HG03354 (cell line): ENCODE results near the gene JMY.

Source experiments
- ATAC-seq: cut with Tn5 transposase; IDR thresholded peaks from one replicate; pipeline ENCODE4 v1.9.1; 2021; ENCODE audit warnings: mild to moderate bottlenecking; ENCODE audit not compliant: unreplicated experiment, poor library complexity, severe bottlenecking

JMY gene, protein sequence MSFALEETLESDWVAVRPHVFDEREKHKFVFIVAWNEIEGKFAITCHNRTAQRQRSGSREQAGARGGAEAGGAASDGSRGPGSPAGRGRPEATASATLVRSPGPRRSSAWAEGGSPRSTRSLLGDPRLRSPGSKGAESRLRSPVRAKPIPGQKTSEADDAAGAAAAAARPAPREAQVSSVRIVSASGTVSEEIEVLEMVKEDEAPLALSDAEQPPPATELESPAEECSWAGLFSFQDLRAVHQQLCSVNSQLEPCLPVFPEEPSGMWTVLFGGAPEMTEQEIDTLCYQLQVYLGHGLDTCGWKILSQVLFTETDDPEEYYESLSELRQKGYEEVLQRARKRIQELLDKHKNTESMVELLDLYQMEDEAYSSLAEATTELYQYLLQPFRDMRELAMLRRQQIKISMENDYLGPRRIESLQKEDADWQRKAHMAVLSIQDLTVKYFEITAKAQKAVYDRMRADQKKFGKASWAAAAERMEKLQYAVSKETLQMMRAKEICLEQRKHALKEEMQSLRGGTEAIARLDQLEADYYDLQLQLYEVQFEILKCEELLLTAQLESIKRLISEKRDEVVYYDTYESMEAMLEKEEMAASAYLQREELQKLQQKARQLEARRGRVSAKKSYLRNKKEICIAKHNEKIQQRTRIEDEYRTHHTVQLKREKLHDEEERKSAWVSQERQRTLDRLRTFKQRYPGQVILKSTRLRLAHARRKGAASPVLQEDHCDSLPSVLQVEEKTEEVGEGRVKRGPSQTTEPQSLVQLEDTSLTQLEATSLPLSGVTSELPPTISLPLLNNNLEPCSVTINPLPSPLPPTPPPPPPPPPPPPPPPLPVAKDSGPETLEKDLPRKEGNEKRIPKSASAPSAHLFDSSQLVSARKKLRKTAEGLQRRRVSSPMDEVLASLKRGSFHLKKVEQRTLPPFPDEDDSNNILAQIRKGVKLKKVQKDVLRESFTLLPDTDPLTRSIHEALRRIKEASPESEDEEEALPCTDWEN

DNA sequence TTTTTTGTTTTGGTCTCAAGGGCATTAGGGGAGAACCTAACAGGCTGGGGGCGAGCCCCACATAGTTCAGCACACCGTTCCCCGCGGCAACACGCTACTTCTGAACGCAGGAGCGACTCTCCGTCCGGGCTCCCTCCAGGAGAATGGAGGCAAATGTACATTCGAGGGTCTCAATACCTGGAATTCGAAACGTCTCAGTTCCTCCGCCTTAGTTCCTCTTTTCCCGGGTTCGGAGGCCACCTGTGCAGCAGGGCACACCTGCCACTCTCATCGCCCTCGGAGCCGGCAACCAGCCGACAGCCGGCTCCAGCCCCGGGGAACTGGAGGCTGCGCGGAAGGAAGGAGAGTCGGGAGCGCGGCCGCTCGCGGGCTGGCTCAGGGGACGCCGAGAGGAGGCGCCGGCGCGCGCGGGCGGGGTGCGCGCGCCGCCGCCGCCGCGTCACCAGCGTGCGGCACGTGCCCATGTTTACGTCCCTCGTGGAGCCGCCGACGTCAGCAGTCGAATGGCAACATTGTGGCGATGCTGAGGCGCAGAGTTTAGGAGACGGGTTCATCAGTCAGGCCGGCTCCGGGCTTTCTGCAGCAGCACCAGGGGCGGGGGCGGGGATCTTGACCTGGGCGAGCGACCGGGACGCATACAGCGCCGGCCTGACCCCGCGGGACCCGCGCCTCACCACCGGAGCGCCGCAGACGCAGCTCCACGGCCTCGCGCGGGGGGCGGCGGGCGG, at the start of gene JMY:
TSS of gene JMY (plus strand) at position 498 of the 728 bp plus-strand sequence. CDS start 520 bp downstream, outside the sequence.
- peak; percentile 72 for ATAC-seq

DNA sequence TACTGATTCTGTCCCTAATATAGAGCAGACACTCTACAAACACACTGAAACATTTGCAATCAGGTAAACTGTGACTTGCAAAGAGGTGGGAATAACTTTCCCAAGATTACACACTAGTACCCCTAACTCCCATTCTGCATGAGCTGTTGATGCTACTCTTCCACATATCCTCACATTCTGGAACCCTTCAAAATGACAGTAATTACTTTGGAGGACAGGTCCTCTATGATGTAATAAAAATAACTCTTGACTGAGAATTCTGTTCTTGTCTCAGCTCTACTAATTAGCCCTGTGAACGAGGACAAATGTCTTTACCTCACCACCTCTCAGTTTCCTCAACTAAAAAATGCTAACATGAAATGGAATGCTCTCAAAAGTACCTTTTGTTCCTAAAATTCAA, 49.5 kb upstream of the JMY start:
- no peak for ATAC-seq

DNA sequence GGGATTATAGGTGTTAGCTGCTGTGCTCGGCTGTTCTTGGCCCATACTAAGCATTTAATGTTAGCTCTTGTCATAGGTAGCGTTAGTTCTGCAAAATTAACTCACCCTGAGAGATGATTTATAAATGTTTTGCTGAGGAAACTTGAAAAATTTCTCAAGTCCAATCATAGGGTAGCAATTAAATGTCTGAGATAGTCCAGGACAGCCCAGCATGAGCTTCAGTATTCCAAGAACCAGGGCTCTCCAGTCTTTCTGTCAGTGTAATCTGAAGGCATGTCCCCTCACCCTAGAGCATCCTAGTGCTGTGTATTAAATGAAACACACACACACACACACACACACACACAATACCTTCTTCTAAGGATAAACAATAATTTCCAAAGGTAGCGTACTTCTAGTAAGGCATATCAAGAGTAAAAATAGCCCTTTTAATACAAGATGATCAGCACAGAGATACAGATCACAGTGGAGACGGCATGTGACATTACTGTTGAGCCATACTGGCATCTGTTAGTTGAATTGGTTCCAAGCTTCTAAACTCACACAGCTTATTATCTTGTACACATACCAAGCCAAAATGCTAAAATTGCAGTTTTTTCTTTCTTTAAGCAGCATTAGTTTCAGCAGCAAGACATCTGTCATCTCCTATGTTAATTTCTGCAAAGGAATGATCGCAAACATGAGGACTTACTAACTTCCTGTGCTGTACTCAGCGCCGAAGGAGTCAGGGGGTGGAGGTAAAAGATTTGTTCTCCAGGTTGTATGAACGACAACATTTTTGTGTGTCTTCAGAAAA, 46.3 kb upstream of the JMY start:
- ATAC-seq = no peak

DNA sequence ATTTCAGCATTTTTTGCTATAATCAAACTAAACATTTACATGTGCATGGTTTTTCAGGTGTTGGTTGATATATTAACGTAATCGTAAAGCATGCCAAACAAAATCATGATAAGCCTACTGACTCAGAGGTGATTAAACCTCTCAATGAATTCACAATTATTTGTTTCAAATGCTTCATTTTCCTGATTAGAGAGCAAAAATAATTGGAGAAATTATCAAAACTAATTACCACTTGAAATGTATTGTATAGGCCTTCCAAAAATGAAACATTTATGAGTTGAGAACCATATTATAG, 45.7 kb upstream of the JMY start:
- ATAC-seq = no peak

DNA sequence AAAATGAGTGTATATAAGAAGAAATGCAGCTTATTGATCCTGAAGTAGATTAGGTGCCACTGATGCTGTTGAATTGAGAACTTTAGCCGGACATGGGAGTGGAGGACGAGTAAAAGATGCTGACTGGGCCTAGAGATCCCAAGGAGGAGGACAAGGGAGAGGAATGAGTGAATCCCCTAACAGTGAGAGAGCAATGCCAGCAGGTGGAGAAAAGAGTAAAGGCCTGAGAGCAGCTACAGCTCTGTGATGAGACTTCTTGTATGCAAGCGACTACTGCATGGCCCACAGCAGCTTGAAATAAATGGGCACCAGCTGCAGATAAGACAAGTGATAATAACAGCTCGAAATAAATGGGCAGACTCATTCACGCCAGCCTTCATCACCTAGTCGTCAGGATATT, 44.5 kb upstream of the JMY start:
- ATAC-seq = no peak

DNA sequence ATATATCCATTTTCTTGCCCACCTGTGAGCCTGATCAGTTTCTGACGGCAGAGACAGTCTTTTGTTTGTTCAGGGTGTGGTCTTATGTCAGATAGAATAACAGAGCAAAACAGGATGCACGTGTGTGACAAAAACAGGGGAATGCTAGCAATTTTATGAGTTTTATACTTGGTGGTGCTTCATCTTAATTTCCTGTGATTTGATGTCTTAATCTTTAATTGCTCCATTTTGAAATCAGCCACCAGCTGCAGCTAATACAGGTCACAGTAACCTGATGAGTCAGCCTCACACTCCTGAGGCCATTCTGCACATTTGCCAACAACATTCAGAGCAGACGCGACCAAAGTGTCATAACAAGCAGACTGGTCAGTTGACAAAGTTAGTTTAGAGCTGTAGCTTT, 42.3 kb upstream of the JMY start:
- ATAC-seq = no peak

DNA sequence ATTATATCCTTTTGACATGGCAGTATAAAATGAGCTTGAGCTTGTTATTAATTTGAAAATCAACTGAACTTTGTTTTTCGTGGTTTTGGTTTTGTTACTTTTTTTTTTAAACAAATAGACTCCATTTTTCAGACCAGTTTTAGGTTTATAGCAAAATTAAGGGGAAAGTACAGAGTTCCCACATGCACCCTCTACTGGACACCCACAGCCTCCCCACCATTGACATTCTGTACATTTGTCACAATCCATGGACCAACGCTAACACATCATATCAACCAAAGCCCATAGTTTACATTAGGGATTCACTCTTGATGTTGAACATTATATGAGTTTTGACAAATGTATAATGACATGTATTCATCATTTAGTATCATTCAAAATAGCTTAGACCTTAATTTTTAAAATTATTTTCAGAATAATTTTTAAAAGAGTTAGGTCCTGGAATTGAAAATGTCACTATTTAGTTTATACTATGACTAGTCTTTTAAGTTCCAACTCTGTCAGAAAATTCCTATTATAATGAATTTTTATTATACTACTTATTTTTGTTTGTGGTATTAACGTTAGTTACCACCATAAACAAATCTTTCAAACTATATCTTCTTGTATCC, 35.3 kb upstream of the JMY start:
- no peak for ATAC-seq

DNA sequence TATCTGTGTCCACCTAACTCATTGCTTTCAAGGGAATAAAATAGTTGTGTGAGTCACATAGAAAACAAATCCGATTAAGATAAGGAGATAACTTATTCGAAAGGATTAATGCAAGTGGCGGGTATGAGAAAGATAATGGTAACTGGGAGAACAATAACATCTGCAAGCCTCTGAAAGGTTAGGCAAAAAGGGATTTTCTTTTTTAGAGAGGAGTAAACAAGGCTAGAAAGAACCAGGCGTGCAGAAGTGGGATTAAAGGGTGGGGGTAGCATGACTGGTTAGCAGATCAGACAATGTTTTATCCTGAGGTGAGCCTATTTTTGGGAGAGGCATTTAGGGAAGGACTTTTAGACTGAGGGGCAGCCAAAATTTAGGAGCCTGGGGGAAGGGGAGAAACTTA, 34.7 kb upstream of the JMY start:
- ATAC-seq = no peak

DNA sequence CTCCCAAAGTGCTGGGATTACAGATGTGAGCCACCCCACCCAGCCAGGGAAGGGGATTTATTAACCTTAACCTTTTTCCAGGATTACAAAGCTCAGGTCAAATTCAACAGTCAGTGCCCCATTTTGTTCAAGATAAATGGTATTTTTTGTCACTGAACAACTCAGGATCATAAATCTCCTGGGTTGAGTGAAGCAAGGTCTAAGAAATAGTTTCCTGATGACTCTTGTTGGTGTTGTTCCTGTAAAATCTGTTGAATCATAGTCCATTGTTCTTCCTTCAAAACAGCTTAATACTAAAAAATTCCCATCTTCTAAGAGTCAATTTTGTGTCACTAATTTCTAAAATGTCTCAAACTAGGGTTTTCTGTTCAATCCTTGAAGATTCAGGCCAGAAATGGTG, 33.9 kb upstream of the JMY start:
- ATAC-seq = no peak

DNA sequence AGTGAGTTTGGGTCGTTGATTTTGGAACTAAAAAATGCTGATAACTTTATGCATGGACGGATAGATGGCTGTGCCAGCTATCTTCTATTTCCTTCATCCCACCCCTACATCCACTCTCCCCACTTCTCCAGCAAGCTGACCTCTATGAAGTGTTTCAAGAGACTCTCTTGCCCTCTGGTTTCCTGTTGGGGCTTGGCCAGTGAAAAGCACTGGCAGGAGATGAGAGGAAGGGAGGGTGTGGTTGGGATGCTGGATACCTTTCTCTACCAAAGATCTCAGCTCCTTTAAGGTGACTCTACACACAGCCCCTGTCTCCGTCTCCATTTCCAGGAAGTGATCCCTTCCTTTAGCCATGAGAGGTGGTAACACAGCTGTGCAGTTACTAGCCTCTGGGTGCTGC, 30.0 kb upstream of the JMY start:
- ATAC-seq = no peak

DNA sequence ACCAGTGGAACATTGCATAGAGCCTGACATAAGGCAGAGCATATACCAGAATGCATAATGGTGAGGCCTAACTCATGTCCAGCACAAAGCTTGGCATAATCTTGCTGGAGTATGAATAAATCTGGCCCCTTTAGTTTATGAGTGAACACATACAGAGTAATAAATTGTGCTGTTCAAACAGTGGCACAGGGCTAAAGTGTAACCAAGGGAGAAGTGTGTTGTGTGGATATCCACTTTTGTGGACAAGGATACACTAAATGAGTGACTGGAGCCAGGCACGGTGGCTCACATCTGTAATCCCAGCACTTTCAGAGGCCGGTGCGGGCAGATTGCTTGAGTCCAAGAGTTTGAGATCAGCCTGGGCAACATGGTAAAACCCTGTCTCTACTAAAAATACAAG, 29.4 kb upstream of the JMY start:
- no peak for ATAC-seq

DNA sequence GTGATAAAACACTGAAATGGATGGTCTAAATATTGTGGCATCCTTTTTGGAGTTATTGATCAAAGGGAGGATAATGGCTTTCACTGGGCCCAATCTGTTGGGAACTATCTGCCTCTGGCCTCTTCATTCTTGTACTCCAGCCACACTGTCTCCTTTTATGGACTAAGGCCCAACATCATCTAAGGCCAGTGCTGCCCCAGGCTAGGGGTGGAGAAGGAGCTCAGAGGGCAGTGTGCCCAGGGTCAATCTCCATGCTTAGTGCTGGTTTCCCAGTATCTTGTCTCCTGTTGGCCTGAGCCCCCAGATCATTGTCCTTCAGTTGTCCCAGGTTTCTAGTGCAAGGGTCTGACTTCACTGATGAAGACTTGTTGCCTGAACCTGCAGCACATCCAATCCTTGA, 26.4 kb upstream of the JMY start:
- ATAC-seq = no peak

DNA sequence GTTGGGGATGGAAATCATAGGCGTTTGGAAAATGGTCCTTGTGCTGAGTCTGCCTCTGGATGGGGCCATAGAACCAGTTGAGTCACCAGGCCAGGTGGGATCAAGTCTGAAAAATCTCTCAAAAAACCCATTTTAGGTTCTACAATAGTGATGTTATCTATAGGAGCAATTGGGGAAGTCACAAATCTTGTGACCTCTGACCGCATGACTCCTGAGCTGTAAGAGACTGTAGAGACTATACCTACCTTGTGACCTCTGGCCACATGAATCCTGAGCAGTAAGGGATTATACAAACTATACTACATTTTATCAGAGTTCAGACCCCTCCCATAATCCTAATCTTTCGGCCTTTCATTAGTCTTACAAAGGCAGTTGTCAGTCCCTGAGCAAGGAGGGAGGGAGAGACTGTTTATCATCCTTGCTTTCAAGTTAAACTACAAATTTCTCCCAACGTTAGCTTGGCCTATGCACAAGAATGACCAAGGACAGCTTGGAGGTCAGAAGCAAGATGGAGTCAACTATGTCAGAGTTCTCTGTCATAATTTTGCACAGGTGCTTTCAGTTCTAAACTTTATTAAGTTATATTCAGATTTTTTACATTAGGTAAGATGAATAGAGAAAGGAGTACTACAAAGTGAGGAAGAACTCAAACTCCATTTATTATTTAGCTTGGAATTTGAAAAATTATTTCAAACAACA, 11.5 kb upstream of the JMY start:
- no peak for ATAC-seq

DNA sequence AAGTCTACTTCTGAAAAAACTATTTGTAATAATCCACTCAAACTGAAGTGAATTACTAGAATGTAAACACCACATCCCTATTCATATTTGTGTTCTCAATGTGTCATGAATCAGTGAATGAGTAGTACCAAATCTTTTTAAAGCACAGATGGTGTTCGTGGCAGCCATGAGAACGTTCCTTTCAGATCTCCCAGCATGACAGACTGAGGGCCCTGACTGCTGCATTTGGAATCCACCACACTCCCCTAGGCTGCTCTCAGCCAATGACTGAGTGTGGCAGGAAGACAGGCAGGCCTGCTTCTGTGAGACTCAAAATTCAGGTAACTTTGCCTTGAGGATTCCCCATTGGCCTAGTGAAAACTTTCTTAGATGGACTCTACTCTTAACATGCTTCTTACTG, 10.9 kb upstream of the JMY start:
- no peak for ATAC-seq

DNA sequence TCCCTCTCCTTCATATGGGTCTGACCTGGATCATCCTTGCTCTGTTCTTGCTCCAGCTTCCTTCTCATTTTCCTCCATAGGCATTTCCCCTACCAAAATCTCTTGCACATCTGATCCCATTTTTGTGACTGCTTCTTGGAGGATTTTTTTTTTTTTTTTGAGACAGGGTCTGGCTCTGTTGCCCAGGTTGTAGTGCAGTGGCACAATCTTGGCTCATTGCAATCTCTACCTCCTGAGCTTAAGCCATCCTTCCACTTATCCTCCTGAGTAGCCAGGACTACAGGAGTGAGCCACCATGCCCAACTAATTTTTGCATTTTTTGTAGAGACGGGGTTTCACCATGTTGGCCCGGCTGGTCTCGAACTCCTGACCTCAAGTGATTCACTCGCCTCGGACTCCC, 10.5 kb upstream of the JMY start:
- no peak for ATAC-seq

DNA sequence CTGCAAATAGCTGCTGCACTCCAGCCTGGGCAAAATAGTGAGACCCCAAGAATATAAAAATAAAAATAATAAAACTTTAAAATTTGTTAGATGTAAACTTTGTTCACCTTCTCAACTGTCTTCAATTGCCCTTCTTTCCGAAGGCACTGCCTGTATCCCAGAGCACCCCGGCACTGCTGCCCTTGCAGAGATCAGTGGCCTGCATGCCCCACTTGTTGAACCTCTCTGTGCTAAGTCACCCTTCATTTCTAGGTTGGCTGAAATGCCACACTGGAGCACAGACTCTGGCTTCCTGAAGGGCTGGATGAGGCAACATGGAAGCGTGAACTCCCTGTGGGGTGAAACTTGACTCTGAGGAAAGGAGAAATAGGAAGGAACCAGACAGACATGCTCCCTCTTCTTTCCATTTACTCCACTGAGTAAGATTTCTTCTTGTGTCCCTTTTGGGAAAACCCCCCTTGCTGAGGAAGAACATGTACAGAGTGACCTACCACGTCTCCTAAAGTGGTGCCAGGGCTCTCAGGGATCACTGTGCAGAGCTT, 8.4 kb upstream of the JMY start:
- no peak for ATAC-seq

DNA sequence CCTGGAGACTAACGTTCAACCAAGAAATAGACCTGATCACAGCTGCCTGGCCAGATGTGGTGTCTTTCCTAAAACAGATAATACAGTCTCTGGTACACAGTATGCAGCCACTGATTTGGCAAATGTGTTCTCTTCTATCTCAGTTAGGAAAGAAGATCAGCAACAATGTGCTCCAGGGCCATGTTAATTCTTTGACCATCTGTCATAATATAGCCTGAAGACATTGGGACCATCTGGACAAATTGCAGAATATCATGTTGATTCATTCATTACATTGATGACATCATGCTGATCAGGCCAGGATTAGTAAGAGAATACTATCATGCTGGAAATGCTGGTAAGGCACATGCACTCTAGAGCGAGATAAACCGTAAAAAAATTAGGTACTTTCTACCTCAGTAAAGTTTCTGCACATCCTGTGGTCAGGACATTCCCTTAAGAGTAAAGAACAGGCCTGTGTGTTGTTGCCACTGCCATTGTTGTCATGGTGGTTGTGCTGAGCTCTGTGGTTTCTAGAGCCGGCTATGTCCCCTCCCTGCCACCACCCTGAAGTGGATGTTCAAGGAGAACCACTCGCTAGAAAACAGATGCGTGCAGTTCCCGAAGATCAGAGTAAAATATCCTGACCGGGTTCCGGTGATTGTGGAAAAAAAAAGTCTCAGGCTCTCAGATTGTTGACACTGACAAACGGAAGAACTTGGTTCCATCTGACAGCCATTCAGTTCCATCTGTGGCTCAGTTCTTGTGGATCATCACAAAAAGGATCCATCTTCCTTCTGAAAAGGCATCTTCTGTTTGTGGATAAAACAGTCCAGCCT, 6.4 kb upstream of the JMY start:
- ATAC-seq = peak; percentile 65

DNA sequence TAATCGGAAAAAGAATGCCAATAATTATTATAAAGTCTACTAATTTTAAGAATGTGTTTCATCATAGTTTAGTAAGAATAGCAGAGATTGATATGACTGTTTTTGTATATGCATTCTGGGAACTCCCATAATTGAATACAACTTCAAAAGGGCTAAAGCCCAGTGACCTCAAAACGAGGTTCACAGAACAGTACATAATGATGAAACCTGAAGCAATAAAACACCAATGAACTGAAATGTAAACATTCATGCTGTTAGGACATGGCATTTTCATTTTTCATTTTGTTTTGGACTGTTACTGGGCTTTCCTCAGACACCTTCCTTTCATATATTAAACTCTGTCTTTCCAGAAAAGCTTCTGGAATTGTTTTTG, 684 bp upstream of the JMY start:
- ATAC-seq = peak; percentile 26
